ENCODE data around the gene SND1.

DNA sequence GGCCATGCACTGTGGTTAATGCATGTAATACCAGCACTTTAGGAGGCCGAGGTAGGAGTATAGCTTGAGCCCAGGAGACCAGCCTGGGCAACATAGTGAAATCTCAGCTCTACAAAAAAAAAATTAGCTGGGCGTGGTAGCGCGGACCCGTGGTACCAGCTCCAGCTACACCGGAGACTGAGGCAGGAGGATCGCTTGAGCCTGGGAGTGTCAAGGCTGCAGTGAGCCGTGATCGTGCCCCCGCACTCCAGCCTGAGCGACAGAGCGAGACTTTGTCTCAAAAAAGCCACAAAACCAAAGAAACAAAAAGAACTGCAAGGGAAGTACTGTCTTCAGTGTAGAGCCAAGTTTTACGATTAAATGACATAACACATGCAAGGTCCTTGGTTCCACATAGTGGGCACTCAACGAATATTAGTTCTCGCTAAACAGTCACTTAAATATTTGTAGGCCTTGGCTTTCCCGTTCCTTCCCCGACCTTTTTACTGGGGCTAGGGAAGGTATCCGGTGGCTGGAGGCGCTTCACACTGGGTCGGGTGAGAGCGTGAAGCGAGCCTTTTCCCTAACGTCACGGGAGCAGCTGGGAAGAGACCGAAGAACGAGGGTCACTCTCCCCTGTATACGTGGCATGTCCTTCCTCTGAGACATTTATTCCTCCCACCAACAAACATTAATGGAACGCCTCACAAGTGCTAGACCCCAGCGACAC, 993 bp upstream of the SND1 start:
- TF ChIP-seq POLR2A (IDR thresholded peaks at IDR 0.05) = no peak
- TF ChIP-seq EP300 (IDR thresholded peaks at IDR 0.05; ENCODE audit: low read depth) = no peak
- no peak for TF ChIP-seq CTCF (IDR thresholded peaks at IDR 0.05)
- TF ChIP-seq POLR2AphosphoS5 (IDR thresholded peaks at IDR 0.05) = no peak

Data from transverse colon (tissue), 4 donors.